PC-3 (cell line): ENCODE measurements around the gene TRIM60.

Source experiments
- EZH2 ChIP-seq: fragments of 300-600 bp; sonication (generic); IDR thresholded peaks from one replicate; pipeline ENCODE4 v1.6.1; 2017; ENCODE audit warnings: antibody characterized with exemption, mild to moderate bottlenecking, low read length; ENCODE audit not compliant: unreplicated experiment
- TF ChIP-seq, protein P1 (sequence below): fragments of 300-600 bp; sonication (generic); conservative IDR thresholded peaks from 2 replicates; pipeline ENCODE4 v1.5.1; 2017; ENCODE audit warnings: antibody characterized with exemption, low read depth, mild to moderate bottlenecking, low read length

DNA sequence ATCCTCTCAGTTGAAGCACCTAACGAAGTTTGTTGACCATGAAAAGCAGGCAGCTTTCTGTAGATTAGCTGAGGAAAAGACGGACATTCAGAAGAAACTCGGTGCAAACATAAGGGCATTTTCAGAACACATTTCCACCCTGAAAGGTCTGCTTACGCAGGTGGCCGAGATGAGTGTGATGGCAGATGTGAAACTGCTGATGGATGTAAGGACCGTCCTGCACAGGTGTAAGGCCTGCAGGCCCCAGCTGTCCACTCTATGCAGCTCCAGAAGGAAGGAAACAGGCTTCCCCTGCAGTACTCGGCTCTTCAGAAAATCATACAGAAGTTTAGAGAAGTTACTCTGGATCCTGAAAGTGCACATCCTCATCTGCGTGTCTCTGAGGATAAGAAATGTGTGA, 20.8 kb upstream of the TRIM60 start:
- TF ChIP-seq, protein P1, sequence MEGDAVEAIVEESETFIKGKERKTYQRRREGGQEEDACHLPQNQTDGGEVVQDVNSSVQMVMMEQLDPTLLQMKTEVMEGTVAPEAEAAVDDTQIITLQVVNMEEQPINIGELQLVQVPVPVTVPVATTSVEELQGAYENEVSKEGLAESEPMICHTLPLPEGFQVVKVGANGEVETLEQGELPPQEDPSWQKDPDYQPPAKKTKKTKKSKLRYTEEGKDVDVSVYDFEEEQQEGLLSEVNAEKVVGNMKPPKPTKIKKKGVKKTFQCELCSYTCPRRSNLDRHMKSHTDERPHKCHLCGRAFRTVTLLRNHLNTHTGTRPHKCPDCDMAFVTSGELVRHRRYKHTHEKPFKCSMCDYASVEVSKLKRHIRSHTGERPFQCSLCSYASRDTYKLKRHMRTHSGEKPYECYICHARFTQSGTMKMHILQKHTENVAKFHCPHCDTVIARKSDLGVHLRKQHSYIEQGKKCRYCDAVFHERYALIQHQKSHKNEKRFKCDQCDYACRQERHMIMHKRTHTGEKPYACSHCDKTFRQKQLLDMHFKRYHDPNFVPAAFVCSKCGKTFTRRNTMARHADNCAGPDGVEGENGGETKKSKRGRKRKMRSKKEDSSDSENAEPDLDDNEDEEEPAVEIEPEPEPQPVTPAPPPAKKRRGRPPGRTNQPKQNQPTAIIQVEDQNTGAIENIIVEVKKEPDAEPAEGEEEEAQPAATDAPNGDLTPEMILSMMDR = no peak
- no peak for TF ChIP-seq EZH2
